Sigmoid colon (tissue), 4 donors: ENCODE data around the gene CARM1.

Source experiments
- POLR2A ChIP-seq, 2 donors: fragments of 450-650 bp; IDR thresholded peaks; one replicate each; pipeline ENCODE4 v1.6.1; 2016; ENCODE audit warnings: antibody characterized with exemption in 2 of 2, mild to moderate bottlenecking in 2 of 2, moderate library complexity in 2 of 2
- POLR2AphosphoS5 ChIP-seq, 4 donors: sonication (generic); formaldehyde crosslinking; IDR thresholded peaks; one replicate each; pipeline ENCODE4 v1.6.1; 2017; ENCODE audit warnings: antibody characterized with exemption in 4 of 4
- TF ChIP-seq, protein P1 (sequence below), 4 experiments: fragments of 450-650 bp in 3 of 4; fragments of 200-600 bp in 1 of 4; IDR thresholded peaks; one replicate each; pipeline ENCODE4 v1.5.1; 2016 to 2019; ENCODE audit warnings: antibody characterized with exemption in 4 of 4, mild to moderate bottlenecking in 3 of 4, moderate library complexity in 2 of 4

DNA sequence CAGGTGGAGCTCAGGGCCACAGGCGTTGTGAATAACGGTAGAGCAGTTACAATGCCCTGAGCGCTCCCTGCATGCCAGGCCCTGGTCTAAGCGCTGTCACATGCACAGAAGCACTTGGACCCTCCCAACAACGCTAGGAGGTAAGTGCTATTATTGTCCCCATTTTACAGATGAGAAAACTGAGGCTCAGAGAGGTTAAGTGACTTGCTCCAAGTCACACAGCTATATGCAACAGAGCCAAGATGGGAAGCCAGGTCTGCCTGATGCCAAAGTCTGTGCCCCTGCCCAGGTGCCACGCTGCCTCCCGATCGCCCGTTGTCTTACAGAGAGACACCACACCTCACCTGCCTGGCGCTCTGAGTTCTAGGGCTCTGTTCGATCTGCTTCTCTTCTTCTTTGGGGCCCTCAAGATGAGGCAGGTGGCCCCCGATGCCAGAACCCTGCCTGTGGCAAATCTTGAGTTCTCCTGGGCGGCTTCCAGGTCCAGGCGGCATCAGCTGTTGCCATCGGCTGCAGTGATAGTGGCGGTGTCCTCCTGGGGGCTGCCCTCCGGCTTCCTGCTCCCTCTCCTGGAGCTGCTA is 37.1 kb downstream of the CARM1 start:
- TF ChIP-seq POLR2A (IDR thresholded peaks at IDR 0.05): no peak
- TF ChIP-seq, protein P1, sequence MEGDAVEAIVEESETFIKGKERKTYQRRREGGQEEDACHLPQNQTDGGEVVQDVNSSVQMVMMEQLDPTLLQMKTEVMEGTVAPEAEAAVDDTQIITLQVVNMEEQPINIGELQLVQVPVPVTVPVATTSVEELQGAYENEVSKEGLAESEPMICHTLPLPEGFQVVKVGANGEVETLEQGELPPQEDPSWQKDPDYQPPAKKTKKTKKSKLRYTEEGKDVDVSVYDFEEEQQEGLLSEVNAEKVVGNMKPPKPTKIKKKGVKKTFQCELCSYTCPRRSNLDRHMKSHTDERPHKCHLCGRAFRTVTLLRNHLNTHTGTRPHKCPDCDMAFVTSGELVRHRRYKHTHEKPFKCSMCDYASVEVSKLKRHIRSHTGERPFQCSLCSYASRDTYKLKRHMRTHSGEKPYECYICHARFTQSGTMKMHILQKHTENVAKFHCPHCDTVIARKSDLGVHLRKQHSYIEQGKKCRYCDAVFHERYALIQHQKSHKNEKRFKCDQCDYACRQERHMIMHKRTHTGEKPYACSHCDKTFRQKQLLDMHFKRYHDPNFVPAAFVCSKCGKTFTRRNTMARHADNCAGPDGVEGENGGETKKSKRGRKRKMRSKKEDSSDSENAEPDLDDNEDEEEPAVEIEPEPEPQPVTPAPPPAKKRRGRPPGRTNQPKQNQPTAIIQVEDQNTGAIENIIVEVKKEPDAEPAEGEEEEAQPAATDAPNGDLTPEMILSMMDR (IDR thresholded peaks at IDR 0.05): no peak
- no peak for TF ChIP-seq POLR2AphosphoS5 (IDR thresholded peaks at IDR 0.05)
